Astrocyte (in vitro differentiated cells and primary cell): ENCODE data around the gene UBQLN4. TPM values are rescaled to one million over a fixed set of nuclear protein-coding genes. Genes with fewer than 3 reads are reported as not detected.

Source experiments
- DNase-seq: peaks from one replicate; pipeline ENCODE4 v3.0.0-alpha.2; 2010; ENCODE audit warnings: low read depth
- FAIRE-seq: peaks from 2 replicates; lab custom pipeline; 2011; peaks lifted over from hg19 to GRCh38; lab: Jason Lieb, UNC
- H2AFZ ChIP-seq: 2 replicates; pipeline ENCODE4 v1.6.0; 2012; ENCODE audit warnings: low read depth, low read length, inconsistent platforms
- H3K27ac ChIP-seq: 2 replicates; pipeline ENCODE4 v1.5.1; 2011; ENCODE audit warnings: low read depth, low read length, inconsistent platforms
- H3K27me3 ChIP-seq: 2 replicates; pipeline ENCODE4 v1.6.0; 2011; ENCODE audit warnings: low read length, inconsistent platforms; ENCODE audit not compliant: insufficient read depth
- H3K36me3 ChIP-seq: 2 replicates; pipeline ENCODE4 v1.5.1; 2011; ENCODE audit warnings: low read length, inconsistent platforms; ENCODE audit not compliant: insufficient read depth
- H3K4me1 ChIP-seq: 2 replicates; pipeline ENCODE4 v1.5.1; 2011; ENCODE audit warnings: low read length, inconsistent platforms; ENCODE audit not compliant: insufficient read depth
- H3K4me2 ChIP-seq: 2 replicates; pipeline ENCODE4 v1.6.0; 2012; ENCODE audit warnings: low read length, inconsistent platforms
- H3K4me3 ChIP-seq: 2 replicates; pipeline ENCODE4 v1.5.1; 2011; ENCODE audit warnings: low read depth, mild to moderate bottlenecking, low read length, inconsistent platforms; ENCODE audit not compliant: insufficient read depth
- H3K79me2 ChIP-seq: 2 replicates; pipeline ENCODE4 v1.6.0; 2012; ENCODE audit warnings: mild to moderate bottlenecking, low read length, inconsistent platforms; ENCODE audit not compliant: insufficient read depth
- H3K9ac ChIP-seq: 2 replicates; pipeline ENCODE4 v1.6.0; 2012; ENCODE audit warnings: mild to moderate bottlenecking, low read length, inconsistent platforms
- H3K9me3 ChIP-seq: 2 replicates; pipeline ENCODE4 v1.5.1; 2012; ENCODE audit warnings: low read depth, mild to moderate bottlenecking, low read length, inconsistent platforms; ENCODE audit not compliant: insufficient read depth
- H4K20me1 ChIP-seq: 2 replicates; pipeline ENCODE4 v1.6.0; 2012; ENCODE audit warnings: low read length, inconsistent platforms; ENCODE audit not compliant: insufficient read depth
- H3K27ac Mint-ChIP-seq: one replicate; pipeline ENCODE4 v1.8.0; 2021; ENCODE audit warnings: mild to moderate bottlenecking, mixed read lengths; ENCODE audit not compliant: unreplicated experiment
- H3K27me3 Mint-ChIP-seq: one replicate; pipeline ENCODE4 v1.8.0; 2021; ENCODE audit warnings: low read depth, mixed read lengths; ENCODE audit not compliant: unreplicated experiment
- H3K36me3 Mint-ChIP-seq: one replicate; pipeline ENCODE4 v1.8.0; 2021; ENCODE audit warnings: low read depth, mixed read lengths; ENCODE audit not compliant: unreplicated experiment
- H3K4me1 Mint-ChIP-seq: one replicate; pipeline ENCODE4 v1.8.0; 2021; ENCODE audit warnings: low read depth, mixed read lengths; ENCODE audit not compliant: unreplicated experiment
- H3K4me3 Mint-ChIP-seq: one replicate; pipeline ENCODE4 v1.8.0; 2021; ENCODE audit warnings: mild to moderate bottlenecking, moderate library complexity, mixed read lengths; ENCODE audit not compliant: unreplicated experiment
- H3K9me3 Mint-ChIP-seq: one replicate; pipeline ENCODE4 v1.8.0; 2021; ENCODE audit warnings: mild to moderate bottlenecking, mixed read lengths; ENCODE audit not compliant: unreplicated experiment
- CTCF ChIP-seq: IDR thresholded peaks from 2 replicates; pipeline ENCODE4 v1.5.1; 2011; ENCODE audit warnings: low read depth, mild to moderate bottlenecking, inconsistent platforms, low read length, moderate library complexity; ENCODE audit not compliant: insufficient read depth
- EZH2 ChIP-seq: IDR thresholded peaks from 2 replicates; pipeline ENCODE4 v1.6.1; 2012; ENCODE audit warnings: mild to moderate bottlenecking, low read length, inconsistent platforms; ENCODE audit not compliant: insufficient read depth
- total RNA-seq: library from RNA; stranded (reverse); gene quantifications from 2 replicates; pipeline ENCODE4 v1.2.1, GENCODE V29; 2021

Gene UBQLN4
- total RNA-seq, 1 donor from 2014 or later = 40.0 TPM

GRCh38 chr1:156090840-156091188 is 37.2 kb upstream of the UBQLN4 start:
- peaks cover 27% of the 10 kb centered on the region for H3K4me1 Mint-ChIP-seq
- peaks cover 16% of the 10 kb centered on the region for H3K79me2 ChIP-seq
- peaks cover 10% of the 10 kb centered on the region for H3K4me1 ChIP-seq
- peaks cover 3% of the 10 kb centered on the region for H3K36me3 ChIP-seq
- FAIRE-seq (no peak), DNase-seq (no peak)
- no peaks in the 10 kb centered on the region for H3K9me3 Mint-ChIP-seq
- no peaks in the 10 kb centered on the region for H3K9me3 ChIP-seq
- H4K20me1 ChIP-seq = peaks cover 31% of the 10 kb centered on the region
- peak overlapping the region; percentile 44 for H3K27ac Mint-ChIP-seq
- H3K27me3 ChIP-seq = no peaks in the 10 kb centered on the region
- peaks cover 17% of the 10 kb centered on the region for H3K36me3 Mint-ChIP-seq
- H2AFZ ChIP-seq = no peak overlapping the region
- H3K4me3 Mint-ChIP-seq = peak overlapping the region; percentile 55
- H3K4me3 ChIP-seq = no peak overlapping the region
- H3K4me2 ChIP-seq = no peak overlapping the region
- H3K27ac ChIP-seq = no peak overlapping the region
- no peak overlapping the region for H3K9ac ChIP-seq
- TF ChIP-seq EZH2 (no peak), CTCF (peak; percentile 57)
- no peaks in the 10 kb centered on the region for H3K27me3 Mint-ChIP-seq

GRCh38 chr1:156090138-156090839 is 36.7 kb upstream of the UBQLN4 start:
- Histone ChIP-seq H3K4me3 (no peak overlapping the region), H3K9ac (no peak overlapping the region), H4K20me1 (peaks cover 36% of the 10 kb centered on the region), H2AFZ (no peak overlapping the region), H3K9me3 (no peaks in the 10 kb centered on the region), H3K79me2 (peaks cover 20% of the 10 kb centered on the region), H3K27ac (no peak overlapping the region), H3K27me3 (no peaks in the 10 kb centered on the region), H3K4me2 (no peak overlapping the region), H3K4me1 (peaks cover 8% of the 10 kb centered on the region), H3K36me3 (no peaks in the 10 kb centered on the region)
- Mint-ChIP-seq H3K27ac (peak overlapping the region; percentile 44), H3K9me3 (no peaks in the 10 kb centered on the region), H3K27me3 (no peaks in the 10 kb centered on the region), H3K4me3 (peak overlapping the region; percentile 55), H3K36me3 (peaks cover 17% of the 10 kb centered on the region), H3K4me1 (peaks cover 25% of the 10 kb centered on the region)
- no peak for TF ChIP-seq CTCF
- no peak for TF ChIP-seq EZH2
- no peak for DNase-seq
- no peak for FAIRE-seq

- no peak overlapping the region for H3K27ac ChIP-seq
- H3K4me2 ChIP-seq = no peak overlapping the region
- Mint-ChIP-seq H3K4me3 (no peak overlapping the region), H3K36me3 (peaks cover 15% of the 10 kb centered on the region), H3K4me1 (peaks cover 29% of the 10 kb centered on the region), H3K9me3 (no peaks in the 10 kb centered on the region), H3K27me3 (no peaks in the 10 kb centered on the region), H3K27ac (peak overlapping the region; percentile 7)
- no peak overlapping the region for H3K9ac ChIP-seq
- H3K4me3 ChIP-seq = no peak overlapping the region
- no peaks in the 10 kb centered on the region for H3K9me3 ChIP-seq
- H3K79me2 ChIP-seq = peaks cover 26% of the 10 kb centered on the region
- H3K36me3 ChIP-seq = no peaks in the 10 kb centered on the region
- H4K20me1 ChIP-seq = peaks cover 42% of the 10 kb centered on the region
- FAIRE-seq (no peak), DNase-seq (no peak)
- no peaks in the 10 kb centered on the region for H3K27me3 ChIP-seq
- TF ChIP-seq CTCF = no peak
- no peak for TF ChIP-seq EZH2
- peaks cover 8% of the 10 kb centered on the region for H3K4me1 ChIP-seq
- no peak overlapping the region for H2AFZ ChIP-seq
These were observed 36.1 kb upstream of the UBQLN4 start for GRCh38 chr1:156089704-156090103.
